Measurements from ENCODE around the gene POLE2.

DNA sequence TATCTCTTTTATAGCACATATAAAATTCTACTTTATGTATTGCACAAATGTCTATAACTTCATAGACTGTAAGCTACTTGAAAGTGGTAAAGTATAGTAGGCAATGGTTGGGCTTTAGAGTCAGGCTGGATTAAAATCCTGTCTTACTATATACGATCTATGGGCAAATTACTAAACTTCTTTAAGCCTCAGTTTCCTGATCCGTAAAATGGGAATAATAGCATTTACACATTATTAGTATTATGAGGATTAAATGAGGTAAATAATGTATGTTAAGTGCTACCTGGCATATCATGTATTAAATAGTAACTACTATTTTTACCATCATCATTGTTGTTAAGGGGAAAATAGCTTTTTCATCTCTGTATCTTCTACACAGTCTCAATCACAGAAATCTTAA is 14.4 kb downstream of the POLE2 start:
- no peak for TF ChIP-seq CTCF (IDR thresholded peaks at IDR 0.05)
- no peak for TF ChIP-seq POLR2A (IDR thresholded peaks at IDR 0.05)
